Colonic mucosa (tissue), 4 donors: ENCODE measurements around the gene ARHGAP25. TPM values are rescaled to one million over a fixed set of nuclear protein-coding genes. Genes with fewer than 3 reads are reported as not detected.

ENCODE experiments used
- DNase-seq: peaks from one replicate; pipeline ENCODE4 v3.0.0-alpha.2; 2020
- H3K27ac ChIP-seq: fragments of 200-600 bp; one replicate; pipeline ENCODE4 v1.8.0; 2021
- H3K27me3 ChIP-seq: fragments of 200-600 bp; one replicate; pipeline ENCODE4 v1.8.0; 2021
- H3K36me3 ChIP-seq: fragments of 200-600 bp; one replicate; pipeline ENCODE4 v1.8.0; 2021
- H3K4me1 ChIP-seq: fragments of 200-600 bp; one replicate; pipeline ENCODE4 v1.8.0; 2021; ENCODE audit warnings: mild to moderate bottlenecking
- H3K4me3 ChIP-seq: fragments of 200-600 bp; one replicate; pipeline ENCODE4 v1.8.0; 2021
- H3K9ac ChIP-seq, 2 donors: one replicate each; pipeline ENCODE4 v1.7.0; 2013; ENCODE audit warnings: control low read depth in 2 of 2, low read depth in 2 of 2, low read length in 2 of 2
- H3K9me3 ChIP-seq: fragments of 200-600 bp; one replicate; pipeline ENCODE4 v1.8.0; 2021
- CTCF ChIP-seq: fragments of 200-600 bp; IDR thresholded peaks from one replicate; pipeline ENCODE4 v1.8.0; 2022; ENCODE audit warnings: antibody characterized with exemption, mild to moderate bottlenecking
- intact Hi-C: fragments of 100-400 bp; cut with DNase I; formaldehyde crosslinking; loops from one replicate; pipeline ENCODE4 v1.14.1; 2022
- total RNA-seq, 2 donors: library from RNA; stranded (reverse); fragmentation: NEBNext Ultra II Directional in 1 of 2; extraction: Animal tissue kit (Norgen Biotek cat#: 25700) in 1 of 2; gene quantifications; one replicate each; pipeline ENCODE4 v1.2.1, GENCODE V29; 2021
- donor health status: healthy.
- donor health status: DM: no; HTN: no; CAD: no.
- donor health status: DM: no; HTN: no; CAD: no.

Gene ARHGAP25
- total RNA-seq: 1 to 10 TPM; 3.6 to 3.7 TPM

- H3K4me3 ChIP-seq: peak within 1 kb of the TSS; percentile 19
- TF ChIP-seq CTCF: no peak
- H3K36me3 ChIP-seq: no peaks in the 10 kb centered on the region
- H3K9ac ChIP-seq: peak within 1 kb of the TSS; percentile 0 to 28
- peak within 1 kb of the TSS; percentile 63 for H3K27ac ChIP-seq
- H3K27me3 ChIP-seq: no peaks in the 10 kb centered on the region
- intact Hi-C loops: no loop called here
- H3K4me1 ChIP-seq: no peaks in the 10 kb centered on the region
- peak; percentile 19 for DNase-seq
- H3K9me3 ChIP-seq: no peaks in the 10 kb centered on the region
Observed at GRCh38 chr2:68734688-68735525, at the start of gene ARHGAP25. Gene ARHGAP25, plus strand, starts transcription at chr2:68734811. Its CDS starts 389 bp downstream, at chr2:68735200.

- no peak overlapping the region for H3K9ac ChIP-seq
- no peak for DNase-seq
- H3K27me3 ChIP-seq: no peaks in the 10 kb centered on the region
- H3K36me3 ChIP-seq: no peaks in the 10 kb centered on the region
- H3K4me3 ChIP-seq: no peak overlapping the region
- no peak overlapping the region for H3K27ac ChIP-seq
- no peaks in the 10 kb centered on the region for H3K4me1 ChIP-seq
- intact Hi-C loops: no loop called here
- no peak for TF ChIP-seq CTCF
- no peaks in the 10 kb centered on the region for H3K9me3 ChIP-seq
Observed at GRCh38 chr2:68686178-68686577, 48.4 kb upstream of the ARHGAP25 start.

DNA sequence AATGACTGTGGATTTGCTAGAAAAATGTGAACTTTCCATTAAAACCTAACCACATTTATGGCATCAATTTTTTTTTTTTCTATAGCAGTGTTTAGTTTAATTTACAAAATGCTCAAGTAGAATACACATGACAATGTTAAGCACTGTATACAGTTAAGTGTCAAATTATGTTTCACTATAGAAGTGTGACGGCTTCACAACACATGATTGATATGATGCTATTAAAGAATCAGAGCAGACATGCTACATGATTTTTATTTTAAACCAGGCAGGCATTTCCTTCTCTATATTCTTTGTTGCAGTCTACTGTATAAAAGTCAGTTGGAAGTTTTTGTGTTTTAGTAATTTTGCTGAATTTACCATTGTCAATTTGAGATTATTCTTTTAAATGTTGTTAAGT lies 47.6 kb upstream of the ARHGAP25 start:
- Histone ChIP-seq H3K36me3 (no peaks in the 10 kb centered on the region), H3K9ac (no peak overlapping the region), H3K9me3 (no peaks in the 10 kb centered on the region), H3K4me1 (no peaks in the 10 kb centered on the region), H3K27ac (no peak overlapping the region), H3K4me3 (no peak overlapping the region), H3K27me3 (no peaks in the 10 kb centered on the region)
- TF ChIP-seq CTCF: no peak
- intact Hi-C loops: no loop called here
- DNase-seq: no peak

GRCh38 chr2:68689553-68690537 lies 44.8 kb upstream of the ARHGAP25 start:
- Histone ChIP-seq H3K36me3 (no peaks in the 10 kb centered on the region), H3K4me1 (no peaks in the 10 kb centered on the region), H3K27me3 (no peaks in the 10 kb centered on the region), H3K9ac (no peak overlapping the region), H3K27ac (no peak overlapping the region), H3K9me3 (no peaks in the 10 kb centered on the region), H3K4me3 (no peak overlapping the region)
- intact Hi-C loops: no loop called here
- no peak for DNase-seq
- TF ChIP-seq CTCF: no peak

DNA sequence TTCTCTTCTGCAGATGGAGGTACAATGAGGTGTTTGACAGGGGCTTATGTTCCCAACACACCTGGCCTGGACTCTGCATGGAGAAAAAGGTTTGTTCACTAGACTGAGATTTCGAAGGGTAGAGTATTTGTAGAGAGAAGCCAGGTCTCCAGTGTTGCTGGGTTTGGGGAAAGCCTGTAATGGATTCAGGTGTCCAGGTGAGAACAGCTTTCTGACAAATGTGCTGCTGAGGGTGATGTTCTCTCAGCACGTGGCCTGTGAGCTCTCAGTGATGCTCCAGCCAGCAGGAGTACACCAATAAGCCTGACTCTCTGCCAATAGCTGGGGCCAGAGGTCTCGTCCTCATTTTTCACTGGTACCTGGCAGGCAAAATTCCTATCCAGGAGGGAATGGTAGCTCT lies 43.8 kb upstream of the ARHGAP25 start:
- no peak for TF ChIP-seq CTCF
- Histone ChIP-seq H3K9me3 (no peaks in the 10 kb centered on the region), H3K27ac (no peak overlapping the region), H3K27me3 (no peaks in the 10 kb centered on the region), H3K36me3 (no peaks in the 10 kb centered on the region), H3K4me1 (no peaks in the 10 kb centered on the region), H3K4me3 (no peak overlapping the region), H3K9ac (no peak overlapping the region)
- intact Hi-C loops: no loop called here
- DNase-seq: no peak
